Ovary (tissue), 9 donors: ENCODE results near the gene LGSN. TPM values are rescaled to one million over a fixed set of nuclear protein-coding genes. Genes with fewer than 3 reads are reported as not detected.

Source experiments
- DNase-seq, 5 donors: peaks; one replicate each; pipeline ENCODE4 v3.0.0-alpha.2; 2019 to 2020
- H3K27ac ChIP-seq, 2 donors: fragments of 200-600 bp; one replicate each; pipeline versions ENCODE4 v1.5.1 to v1.8.0; 2019 to 2022
- H3K27me3 ChIP-seq: fragments of 200-600 bp; one replicate; pipeline ENCODE4 v1.8.0; 2022
- H3K36me3 ChIP-seq: fragments of 200-600 bp; sonication (generic); one replicate; pipeline ENCODE4 v1.5.1; 2019
- H3K4me1 ChIP-seq: one replicate; pipeline ENCODE4 v1.8.1; 2013; ENCODE audit warnings: mild to moderate bottlenecking, moderate library complexity; ENCODE audit not compliant: insufficient read depth
- H3K4me3 ChIP-seq: fragments of 200-600 bp; sonication (generic); one replicate; pipeline ENCODE4 v1.5.1; 2017
- H3K9me3 ChIP-seq, 2 donors: fragments of 200-600 bp in 1 of 2; sonication (generic) in 1 of 2; one replicate each; pipeline versions ENCODE4 v1.5.1 to v1.8.1; 2013 to 2019; ENCODE audit warnings: mild to moderate bottlenecking in 1 of 2, moderate library complexity in 1 of 2
- EP300 ChIP-seq: sonication (generic); formaldehyde crosslinking; IDR thresholded peaks from one replicate; pipeline ENCODE4 v1.6.1; 2017; ENCODE audit warnings: antibody characterized with exemption
- POLR2A ChIP-seq: fragments of 450-650 bp; IDR thresholded peaks from one replicate; pipeline ENCODE4 v1.6.1; 2017; ENCODE audit warnings: antibody characterized with exemption, mild to moderate bottlenecking, moderate library complexity
- WGBS, 3 donors: extraction: QIAGEN DNeasy Blood & Tissue Kit in 1 of 3; methylation state at CpG; one replicate each; pipeline versions ENCODE4 v1.1.5 to v1.1.7; 2013 to 2017; 5-methylcytosine and 5-hydroxymethylcytosine counted together
- intact Hi-C, 4 donors: fragments of 100-400 bp; cut with DNase I; formaldehyde crosslinking; loops; one replicate each; pipeline versions ENCODE4 v1.11.0 to v1.15.1; 2022 to 2023
- polyA plus RNA-seq, 2 donors: library from polyadenylated mRNA; stranded (reverse); fragments of 200-250 nt in 1 of 2; fragments of 350-450 nt in 1 of 2; fragmentation: Illumina TruSeq in 1 of 2; extraction: RNeasy Lipid Tissue Mini Kit (QIAGEN cat#74804) in 1 of 2; gene quantifications; one replicate each; pipeline ENCODE4 v1.2.3, GENCODE V29; 2013 to 2014
- total RNA-seq, 7 donors: library from RNA; depleted of rRNA in 2 of 7; stranded (reverse); fragments of >200 nt in 2 of 7; fragmentation: NEBNext Ultra II Directional in 3 of 7; extraction: Animal tissue kit (Norgen Biotek cat#: 25700) in 3 of 7; gene quantifications; one replicate each; pipeline versions ENCODE4 v1.1.0 to v1.2.4, GENCODE V29; 2016 to 2023
- TF ChIP-seq, protein P1 (sequence below), 3 donors: fragments of 450-650 bp in 2 of 3; fragments of 200-600 bp in 1 of 3; IDR thresholded peaks; one replicate each; pipeline versions ENCODE4 v1.5.1 to v1.8.0; 2016 to 2022; ENCODE audit warnings: antibody characterized with exemption in 3 of 3, mild to moderate bottlenecking in 1 of 3
- donor health status: DM: no; HTN: no; CAD: no; lungs with moderate emphysema.
- donor health status: DM: no; HTN: no; CAD: no.
- donor health status: Bipolar disorder and iron deficiency.
- donor health status: DM: yes; HTN: yes; CAD: no.
- donor health status: DM: no; HTN: no; CAD: no.
- donor health status: DM: yes; HTN: yes; CAD: no.

Gene LGSN
- total and polyA plus RNA-seq, 9 donors = 0.08 TPM; not detected in 8

DNA sequence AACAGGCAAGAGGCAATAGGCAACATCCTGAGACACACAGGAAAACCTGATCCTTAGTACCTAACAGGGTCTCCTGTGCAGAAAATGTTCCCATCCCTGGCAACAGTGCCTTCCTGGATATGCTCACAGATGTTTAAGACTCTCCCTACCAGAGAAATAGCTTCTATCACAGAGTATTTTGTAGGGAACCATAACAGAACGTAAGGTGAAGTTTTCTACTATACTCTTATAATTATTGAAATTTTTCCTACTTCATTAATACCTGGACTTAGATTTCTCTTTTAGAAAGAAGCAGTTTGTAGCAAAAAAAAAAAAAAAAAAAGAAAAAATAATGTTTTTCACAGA lies 33.5 kb upstream of the LGSN start:
- intact Hi-C loops = loop anchor here in 3 of 4 donors (5.0 kb wide), 2 partner anchors 409 to 414 kb away; no protein-coding TSS in a partner anchor
- 59 to 83% (median 74%) methylated on average over 1 of the region's 1 CpG for WGBS, 3 donors
- TF ChIP-seq EP300 (no peak), POLR2A (no peak)
- TF ChIP-seq, protein P1, sequence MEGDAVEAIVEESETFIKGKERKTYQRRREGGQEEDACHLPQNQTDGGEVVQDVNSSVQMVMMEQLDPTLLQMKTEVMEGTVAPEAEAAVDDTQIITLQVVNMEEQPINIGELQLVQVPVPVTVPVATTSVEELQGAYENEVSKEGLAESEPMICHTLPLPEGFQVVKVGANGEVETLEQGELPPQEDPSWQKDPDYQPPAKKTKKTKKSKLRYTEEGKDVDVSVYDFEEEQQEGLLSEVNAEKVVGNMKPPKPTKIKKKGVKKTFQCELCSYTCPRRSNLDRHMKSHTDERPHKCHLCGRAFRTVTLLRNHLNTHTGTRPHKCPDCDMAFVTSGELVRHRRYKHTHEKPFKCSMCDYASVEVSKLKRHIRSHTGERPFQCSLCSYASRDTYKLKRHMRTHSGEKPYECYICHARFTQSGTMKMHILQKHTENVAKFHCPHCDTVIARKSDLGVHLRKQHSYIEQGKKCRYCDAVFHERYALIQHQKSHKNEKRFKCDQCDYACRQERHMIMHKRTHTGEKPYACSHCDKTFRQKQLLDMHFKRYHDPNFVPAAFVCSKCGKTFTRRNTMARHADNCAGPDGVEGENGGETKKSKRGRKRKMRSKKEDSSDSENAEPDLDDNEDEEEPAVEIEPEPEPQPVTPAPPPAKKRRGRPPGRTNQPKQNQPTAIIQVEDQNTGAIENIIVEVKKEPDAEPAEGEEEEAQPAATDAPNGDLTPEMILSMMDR (IDR thresholded peaks at IDR 0.05) = no peak
- Histone ChIP-seq H3K27ac (no peak overlapping the region), H3K27me3 (no peaks in the 10 kb centered on the region), H3K9me3 (no peaks in the 10 kb centered on the region), H3K4me3 (no peak overlapping the region), H3K36me3 (no peaks in the 10 kb centered on the region), H3K4me1 (peaks cover 3% of the 10 kb centered on the region)
- DNase-seq = no peak

DNA sequence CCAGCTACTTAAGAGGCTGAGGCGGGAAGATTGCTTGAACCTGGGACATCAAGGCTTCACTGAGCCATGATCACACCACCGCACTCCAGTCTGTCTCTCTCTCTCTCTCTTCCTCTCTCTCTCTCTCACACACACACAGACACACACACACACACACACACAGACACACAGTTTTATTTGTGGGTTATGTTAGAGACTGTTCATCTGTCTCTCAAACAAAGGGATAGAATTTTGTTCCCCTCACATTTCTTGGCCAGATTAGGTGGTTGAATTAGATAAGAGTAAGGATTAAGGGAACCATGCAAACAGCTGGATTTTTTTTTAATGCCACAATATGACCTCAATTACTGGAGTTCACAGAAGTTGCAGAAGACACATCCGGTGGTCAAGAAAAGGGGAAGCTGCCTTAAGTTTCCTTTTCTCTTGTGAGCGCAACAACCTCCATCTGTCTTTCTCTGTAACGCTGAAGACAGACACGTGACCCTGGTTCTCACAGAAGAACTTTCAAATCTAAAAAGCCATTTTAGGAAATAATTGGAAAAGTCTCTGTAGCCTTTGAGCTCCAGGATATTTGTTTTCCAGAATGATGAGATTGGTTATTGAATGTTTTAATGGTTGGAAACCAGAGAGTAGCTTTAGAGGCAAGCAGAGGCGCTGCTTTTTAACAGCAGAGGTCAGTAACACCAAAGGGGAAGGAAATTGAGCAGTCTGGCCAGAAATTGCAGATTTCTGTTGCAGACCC lies 32.9 kb upstream of the LGSN start:
- H3K4me3 ChIP-seq = no peak overlapping the region
- H3K36me3 ChIP-seq = no peaks in the 10 kb centered on the region
- TF ChIP-seq, protein P1 (IDR thresholded peaks at IDR 0.05) = peak in 1 of 3 donors; percentile 24
- no peak for TF ChIP-seq POLR2A
- intact Hi-C loops = loop anchor here in 3 of 4 donors (5.0 kb wide), 2 partner anchors 410 to 415 kb away; no protein-coding TSS in a partner anchor
- no peak overlapping the region for H3K27ac ChIP-seq
- 19 to 39% (median 33%) methylated on average over 7 of the region's 7 CpGs for WGBS, 3 donors
- H3K9me3 ChIP-seq = no peaks in the 10 kb centered on the region
- no peaks in the 10 kb centered on the region for H3K27me3 ChIP-seq
- peaks cover 3% of the 10 kb centered on the region for H3K4me1 ChIP-seq
- peak in 1 of 5 donors; percentile 28 for DNase-seq

DNA sequence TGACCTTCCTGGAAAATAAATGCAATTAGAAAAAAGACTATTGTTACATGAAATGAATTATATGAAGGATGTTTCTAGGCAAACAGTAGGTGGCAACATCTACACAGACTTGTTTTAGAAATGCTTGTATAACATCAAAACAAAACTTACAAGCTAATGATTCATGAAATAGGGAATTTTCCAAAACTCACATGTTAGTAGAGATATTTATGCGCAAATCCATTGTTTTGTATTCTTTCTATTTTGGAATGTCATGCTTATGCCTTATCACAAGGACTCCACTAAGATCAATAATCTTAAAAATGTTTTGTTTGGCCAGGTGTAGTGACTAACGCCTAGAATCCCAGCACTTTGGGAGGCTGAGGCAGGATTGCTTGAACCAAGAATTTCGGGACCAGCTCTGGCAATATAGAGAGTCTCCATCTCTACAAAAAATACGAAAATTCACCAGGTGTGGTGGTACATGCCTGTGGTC lies 32.3 kb upstream of the LGSN start:
- no peaks in the 10 kb centered on the region for H3K9me3 ChIP-seq
- TF ChIP-seq, protein P1 (IDR thresholded peaks at IDR 0.05) = no peak
- no peak for TF ChIP-seq EP300
- TF ChIP-seq POLR2A = no peak
- 21 to 39% (median 33%) methylated on average over 4 of the region's 4 CpGs for WGBS, 3 donors

DNA sequence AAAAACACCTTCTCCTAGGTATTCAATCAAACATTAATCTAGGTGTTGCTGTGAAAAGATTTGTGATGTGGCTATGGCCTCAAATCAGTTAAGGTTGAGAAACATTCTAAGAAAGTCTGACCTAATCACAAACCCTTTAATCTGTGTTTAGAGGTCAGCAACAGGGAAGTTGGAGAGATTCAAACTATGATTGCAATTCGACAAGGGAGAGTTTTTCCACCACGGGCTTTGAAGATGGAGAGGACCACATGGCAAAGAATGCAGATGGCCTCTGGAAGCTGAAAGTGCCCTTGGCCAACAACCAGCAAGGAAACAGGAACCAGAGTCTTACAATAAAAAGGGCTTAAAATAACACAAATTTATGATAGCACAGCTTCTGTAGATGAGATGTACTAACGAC lies 29.6 kb upstream of the LGSN start:
- intact Hi-C loops = no loop called here
- H3K4me3 ChIP-seq = no peak overlapping the region
- 36 to 38% (median 37%) methylated on average over 3 of the region's 3 CpGs for whole genome bisulfite sequencing, 3 donors
- no peak for TF ChIP-seq EP300
- TF ChIP-seq POLR2A = no peak
- TF ChIP-seq, protein P1 (IDR thresholded peaks at IDR 0.05) = no peak
- no peaks in the 10 kb centered on the region for H3K36me3 ChIP-seq
- H3K9me3 ChIP-seq = no peaks in the 10 kb centered on the region
- peaks cover 3% of the 10 kb centered on the region for H3K4me1 ChIP-seq
- no peak overlapping the region for H3K27ac ChIP-seq
- no peaks in the 10 kb centered on the region for H3K27me3 ChIP-seq
- DNase-seq = no peak

More for the DNA sequence above, 32.3 kb upstream of the LGSN start:
- Histone ChIP-seq H3K27ac (no peak overlapping the region), H3K36me3 (no peaks in the 10 kb centered on the region), H3K4me1 (peaks cover 3% of the 10 kb centered on the region), H3K27me3 (no peaks in the 10 kb centered on the region), H3K4me3 (no peak overlapping the region)
- DNase-seq = no peak
- intact Hi-C loops = loop anchor here in 3 of 4 donors (5.0 kb wide), 2 partner anchors 410 to 415 kb away; no protein-coding TSS in a partner anchor
